ENCODE data around the gene TMEM156.

GRCh38 chr4:38985410-38986100 is 46.7 kb downstream of the TMEM156 start:
- TF ChIP-seq CTCF (IDR thresholded peaks at IDR 0.05; ENCODE audit: insufficient read depth, low read length, poor library complexity, severe bottlenecking) = no peak
- TF ChIP-seq EZH2phosphoT487 (conservative IDR thresholded peaks at IDR 0.05; ENCODE audit: low read length) = no peak

Measured in SU-DHL-6 (cell line).